Forelimb muscle (tissue), 1 donor: Measurements from ENCODE around the gene MYO1B. TPM values are rescaled to one million over a fixed set of nuclear protein-coding genes. Genes with fewer than 3 reads are reported as not detected.

Experiments
- DNase-seq: peaks from one replicate; pipeline ENCODE4 v3.0.0-alpha.2; 2013; ENCODE audit warnings: low read depth
- polyA plus RNA-seq: library from polyadenylated mRNA; unstranded; fragments of 120-200 nt; gene quantifications from one replicate; pipeline ENCODE4 v1.2.1, GENCODE V29; 2013; ENCODE audit not compliant: insufficient read length

The MYO1B gene
- polyA plus RNA-seq, 1 donor = 67.5 TPM

GRCh38 chr2:191225690-191226089 lies 19.5 kb upstream of the MYO1B start:
- no peak for DNase-seq

- no peak for DNase-seq
These were observed 19.0 kb upstream of the MYO1B start for GRCh38 chr2:191226196-191226595.

GRCh38 chr2:191228333-191228732 lies 16.9 kb upstream of the MYO1B start:
- DNase-seq = no peak

GRCh38 chr2:191228861-191229260 lies 16.3 kb upstream of the MYO1B start:
- no peak for DNase-seq

GRCh38 chr2:191230174-191230573 lies 15.0 kb upstream of the MYO1B start:
- no peak for DNase-seq

- no peak for DNase-seq
These were observed 13.2 kb upstream of the MYO1B start for GRCh38 chr2:191231995-191232394.

- no peak for DNase-seq
These were observed 11.7 kb upstream of the MYO1B start for GRCh38 chr2:191233533-191233932.

GRCh38 chr2:191234376-191234775 lies 10.8 kb upstream of the MYO1B start:
- DNase-seq = peak; percentile 88

GRCh38 chr2:191240871-191241270 lies 4.3 kb upstream of the MYO1B start:
- DNase-seq = no peak

GRCh38 chr2:191241418-191241817 lies 3.8 kb upstream of the MYO1B start:
- no peak for DNase-seq

GRCh38 chr2:191243154-191243553 lies 2.0 kb upstream of the MYO1B start:
- no peak for DNase-seq

- DNase-seq = no peak
These were observed 854 bp upstream of the MYO1B start for GRCh38 chr2:191244350-191244749.

GRCh38 chr2:191245869-191246531 lies 796 bp downstream of the MYO1B start:
- no peak for DNase-seq

- no peak for DNase-seq
These were observed 1.7 kb downstream of the MYO1B start for GRCh38 chr2:191246820-191247380.

- no peak for DNase-seq
These were observed 2.3 kb downstream of the MYO1B start for GRCh38 chr2:191247381-191248057.

GRCh38 chr2:191249156-191249813 lies 4.1 kb downstream of the MYO1B start:
- no peak for DNase-seq

GRCh38 chr2:191250400-191250799 lies 5.2 kb downstream of the MYO1B start:
- no peak for DNase-seq

GRCh38 chr2:191250986-191251385 lies 5.8 kb downstream of the MYO1B start:
- DNase-seq = no peak

- DNase-seq = no peak
These were observed 7.5 kb downstream of the MYO1B start for GRCh38 chr2:191252699-191253098.

- no peak for DNase-seq
These were observed 8.3 kb downstream of the MYO1B start for GRCh38 chr2:191253476-191253875.

GRCh38 chr2:191255271-191255670 lies 10.1 kb downstream of the MYO1B start:
- no peak for DNase-seq

GRCh38 chr2:191255756-191256312 lies 10.6 kb downstream of the MYO1B start:
- DNase-seq = no peak
